HG02571 (cell line): ENCODE measurements around the gene STS.

Experiments used
- ATAC-seq: cut with Tn5 transposase; IDR thresholded peaks from one replicate; pipeline ENCODE4 v1.9.1; 2021; ENCODE audit warnings: mild to moderate bottlenecking, moderate library complexity; ENCODE audit not compliant: unreplicated experiment

Gene STS

GRCh38 chrX:7134981-7135380 lies 12.5 kb upstream of the STS start:
- no peak for ATAC-seq

GRCh38 chrX:7139202-7140081 lies 8.1 kb upstream of the STS start:
- ATAC-seq, result no peak

DNA sequence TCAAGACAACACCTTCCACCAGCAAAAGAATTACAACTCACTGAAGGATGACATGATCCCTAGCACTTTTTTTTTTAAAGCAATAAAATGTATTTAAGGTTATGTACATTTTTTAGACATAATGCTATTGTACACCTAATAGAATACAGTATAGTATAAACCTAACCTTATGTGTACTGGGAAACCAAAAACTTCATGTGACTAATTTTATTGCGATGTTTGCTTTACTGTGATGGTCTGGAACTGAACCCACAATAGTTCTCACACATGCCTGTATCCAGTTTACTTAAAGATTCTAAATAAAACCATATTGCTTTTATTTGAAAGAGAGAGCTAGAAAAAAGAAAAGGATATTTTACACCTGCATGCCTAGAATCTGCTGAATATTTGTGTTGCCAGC lies 4.4 kb upstream of the STS start:
- no peak for ATAC-seq

DNA sequence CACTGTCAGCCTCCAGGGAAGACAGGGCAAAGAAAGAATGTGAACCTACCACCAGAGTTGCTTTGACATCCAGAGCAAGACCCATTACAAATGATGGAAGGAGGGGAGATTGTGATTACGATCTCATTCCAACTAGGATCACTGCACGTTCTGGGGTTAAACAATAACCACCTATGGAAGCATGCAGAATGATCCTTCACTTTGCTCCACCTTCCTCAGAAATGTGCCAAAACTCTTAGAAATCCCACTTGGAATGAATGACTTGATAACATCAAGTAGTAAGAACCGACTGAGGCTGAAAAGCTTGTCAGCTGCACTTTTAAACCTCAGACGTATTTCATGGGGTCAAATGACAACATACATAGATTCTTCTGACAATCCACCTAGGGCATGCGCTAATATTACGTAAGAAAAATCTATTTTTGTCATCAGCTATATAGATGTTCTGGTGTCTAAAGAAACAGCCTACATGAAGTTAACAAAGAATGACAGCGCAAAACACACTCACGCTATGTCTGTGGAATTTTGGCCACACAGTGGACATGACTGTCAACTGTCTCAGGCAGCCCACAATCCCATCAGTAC lies 3.5 kb upstream of the STS start:
- ATAC-seq, result no peak

GRCh38 chrX:7145454-7145853 lies 2.1 kb upstream of the STS start:
- no peak for ATAC-seq

DNA sequence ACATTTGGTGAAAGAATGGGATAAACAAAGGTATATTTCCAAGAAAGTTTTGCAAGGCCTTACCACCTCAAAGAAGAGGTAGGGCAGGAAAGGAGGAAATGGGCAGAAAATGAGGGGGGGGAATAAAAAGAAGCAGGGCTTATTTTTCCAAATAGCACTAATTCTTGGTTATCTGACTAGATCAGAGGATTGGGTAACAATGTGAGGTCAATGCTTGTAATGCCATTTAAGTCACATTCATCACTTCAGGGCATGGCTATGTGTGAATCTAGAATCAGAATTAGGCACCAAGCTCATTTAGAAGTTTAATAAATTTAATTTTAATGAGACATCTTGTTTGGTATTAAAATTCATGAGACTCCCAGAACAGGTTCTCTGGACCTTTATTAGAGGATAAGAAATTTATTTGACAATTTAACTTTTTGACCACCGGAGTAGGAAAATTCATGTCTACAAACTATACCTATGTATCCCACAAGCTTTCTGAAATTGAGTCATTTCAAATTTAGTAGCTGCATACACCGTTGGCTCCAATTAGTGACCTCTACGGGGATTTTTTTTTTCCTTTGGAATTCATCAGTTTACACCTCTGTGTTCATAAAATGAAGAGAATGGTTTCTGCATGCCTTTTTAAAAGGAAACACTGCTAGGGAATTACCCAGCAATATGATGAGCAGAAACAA lies 1.4 kb upstream of the STS start:
- ATAC-seq, result no peak

- peak; percentile 5 for ATAC-seq
Observed at GRCh38 chrX:7146703-7147412, 654 bp upstream of the STS start.

- ATAC-seq, result peak; percentile 77
Observed at GRCh38 chrX:7147978-7148854, 704 bp downstream of the STS start, which contains the start of gene PUDP. Gene PUDP, minus strand, starts transcription at chrX:7148153. Its CDS starts 40 bp downstream, at chrX:7148113.

DNA sequence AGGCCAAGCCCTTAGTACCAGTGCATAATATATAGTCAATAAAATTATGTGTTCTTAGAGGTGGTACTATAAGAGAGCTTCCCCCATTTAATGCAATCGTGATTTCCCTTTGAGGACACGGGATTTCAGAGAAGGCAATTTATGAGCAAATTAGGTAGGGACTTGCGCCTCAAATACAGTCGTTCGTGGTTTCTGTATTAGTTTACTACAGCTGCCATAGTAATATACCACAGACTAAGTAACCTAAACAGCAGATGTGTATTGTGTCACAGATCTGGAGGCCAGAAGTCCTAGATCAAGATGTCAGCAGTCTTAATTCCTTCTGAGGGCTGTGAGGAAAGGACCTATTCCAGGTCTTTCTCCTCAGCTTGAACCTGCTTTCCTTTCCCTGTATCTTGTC lies 1.9 kb downstream of the STS start:
- no peak for ATAC-seq

- ATAC-seq, result no peak
Observed at GRCh38 chrX:7153231-7153630, 5.7 kb downstream of the STS start.

DNA sequence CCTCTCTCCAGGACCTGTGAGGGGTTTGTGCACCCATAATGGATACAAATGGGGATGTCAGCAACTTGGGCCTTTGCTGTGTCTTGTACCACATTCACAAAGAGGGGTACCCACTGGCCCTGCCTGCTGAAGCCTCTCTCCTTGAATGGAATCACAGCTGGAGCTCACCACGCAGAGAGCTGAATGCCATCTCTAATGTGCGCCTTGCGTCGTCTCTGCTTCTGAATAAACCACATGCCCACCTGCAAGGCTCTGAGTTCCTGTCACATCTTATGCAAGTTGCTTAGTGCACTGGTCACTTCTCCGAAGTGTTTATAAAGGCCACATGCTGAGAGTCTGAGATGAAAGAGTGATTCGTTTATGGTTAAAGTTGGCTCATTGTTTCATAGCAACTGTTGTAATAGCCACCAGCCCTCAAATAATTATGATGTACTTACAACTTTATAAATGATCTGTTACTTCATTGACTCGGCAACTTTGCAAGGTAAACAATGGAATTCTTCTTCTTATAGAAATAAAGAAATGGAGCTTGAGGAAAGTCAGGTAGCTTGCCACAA lies 6.6 kb downstream of the STS start:
- ATAC-seq, result no peak

DNA sequence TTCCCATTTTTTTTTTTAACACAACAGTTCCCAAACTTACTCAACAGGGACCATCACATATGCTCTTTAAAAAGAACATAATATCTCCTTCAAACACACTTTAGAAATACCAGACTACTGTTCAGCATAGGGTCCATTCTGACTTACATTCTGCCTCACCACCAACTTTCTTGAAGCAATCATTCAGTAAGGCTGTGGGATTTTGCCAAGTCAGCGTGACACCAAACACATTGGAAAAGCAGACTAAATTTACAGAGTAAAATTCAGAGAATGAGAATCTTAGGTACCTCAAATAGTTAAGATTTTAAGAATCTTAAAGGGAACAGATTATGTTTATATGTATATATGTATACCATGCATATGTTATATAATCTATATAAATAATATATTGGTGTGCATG lies 7.7 kb downstream of the STS start:
- no peak for ATAC-seq

DNA sequence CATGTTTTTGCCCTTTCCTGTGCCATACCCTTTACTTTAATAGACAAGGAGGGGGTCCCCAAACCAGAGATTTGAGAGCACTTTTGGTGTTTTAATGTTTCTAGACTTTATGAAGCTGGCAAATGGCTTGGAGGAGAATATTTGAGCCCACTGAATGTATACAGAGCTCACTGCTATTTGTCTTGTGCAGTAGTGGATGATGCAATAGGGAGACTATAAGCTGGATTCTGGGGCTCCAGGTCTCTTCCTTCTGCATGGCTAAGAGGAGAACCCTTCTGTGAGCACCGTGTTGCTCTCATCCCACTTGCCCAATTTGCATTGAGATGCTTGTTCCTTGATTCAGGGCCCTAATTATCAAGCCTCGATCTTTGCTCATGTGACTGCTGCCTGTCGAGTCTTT lies 9.4 kb downstream of the STS start:
- ATAC-seq, result no peak

GRCh38 chrX:7158468-7158990 lies 11.0 kb downstream of the STS start:
- no peak for ATAC-seq

DNA sequence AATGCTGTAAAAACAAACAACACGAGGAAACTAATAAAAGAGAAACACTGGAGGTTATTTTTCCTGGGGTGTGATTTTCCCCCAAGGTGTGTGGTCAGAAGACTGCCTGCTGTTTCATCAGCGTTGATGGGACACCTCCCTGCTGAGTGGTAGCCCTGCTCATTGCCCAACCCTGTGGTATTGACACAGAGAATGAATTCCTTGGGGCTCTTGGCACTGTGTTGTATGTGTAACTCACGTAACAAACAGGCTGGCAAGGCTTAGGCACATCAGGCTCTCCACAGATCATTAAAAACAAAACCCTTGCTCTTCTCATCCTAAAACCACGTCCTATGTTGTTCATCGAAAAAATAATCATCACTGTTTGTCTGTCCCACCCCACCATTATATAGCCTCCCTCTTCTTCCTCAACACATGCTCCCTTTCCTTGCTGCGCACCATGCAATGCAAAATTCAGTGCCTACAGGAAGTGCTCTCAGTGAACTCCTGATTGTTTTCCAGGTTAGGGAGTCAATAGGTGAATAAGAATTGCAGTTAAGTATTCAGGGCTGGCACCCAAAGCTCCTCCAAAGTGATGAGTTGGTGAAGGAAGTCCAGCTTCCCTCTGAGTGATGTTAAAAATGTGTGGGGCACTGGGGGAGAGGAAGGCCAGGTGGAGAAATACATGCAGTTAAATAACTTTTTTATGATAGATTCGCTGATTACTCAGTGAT lies 11.8 kb downstream of the STS start:
- no peak for ATAC-seq

DNA sequence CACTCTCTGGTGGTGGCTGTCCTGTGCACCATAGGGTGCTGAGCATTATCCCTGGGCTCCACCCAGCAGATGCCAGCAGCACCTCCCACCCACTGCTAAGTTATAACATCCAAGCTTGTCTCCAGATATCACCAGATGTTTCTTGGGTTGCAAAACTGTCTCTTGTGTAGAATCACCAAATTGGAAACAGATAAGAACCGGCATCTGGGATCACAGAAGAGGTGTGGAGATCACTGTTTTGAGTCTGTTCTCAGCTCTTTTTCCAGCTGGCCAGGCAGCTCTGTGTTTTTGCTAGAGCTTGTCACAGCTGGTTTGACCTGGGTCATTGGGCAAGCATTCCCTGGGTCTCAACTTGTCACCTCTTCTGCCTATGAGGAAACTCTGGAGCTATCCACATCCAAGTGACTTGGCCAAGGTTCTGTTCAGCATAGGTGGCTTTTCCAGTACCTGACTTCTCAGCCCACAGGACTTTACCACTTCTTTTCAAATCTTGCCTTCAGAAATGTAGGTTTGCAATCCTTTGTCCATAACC lies 15.7 kb downstream of the STS start:
- ATAC-seq, result no peak

DNA sequence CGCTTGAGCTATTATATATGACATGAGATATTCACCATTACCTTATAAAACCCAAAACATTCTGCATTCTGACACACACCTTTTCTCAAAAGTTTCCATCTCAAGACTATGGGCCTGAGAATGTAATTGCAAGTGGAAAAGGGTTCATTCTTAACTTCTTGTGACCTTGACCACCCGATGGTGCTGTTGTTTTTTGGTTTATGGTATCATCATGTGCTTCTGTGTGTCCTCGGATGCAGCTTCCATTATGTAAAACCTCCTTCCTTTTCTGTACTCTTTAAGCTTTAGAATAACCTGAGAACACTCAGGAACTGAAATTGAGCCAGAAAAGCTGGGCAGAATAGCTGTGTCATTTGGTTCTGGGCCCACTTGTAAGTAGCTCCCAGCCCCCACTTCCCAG lies 16.7 kb downstream of the STS start:
- peak; percentile 66 for ATAC-seq

DNA sequence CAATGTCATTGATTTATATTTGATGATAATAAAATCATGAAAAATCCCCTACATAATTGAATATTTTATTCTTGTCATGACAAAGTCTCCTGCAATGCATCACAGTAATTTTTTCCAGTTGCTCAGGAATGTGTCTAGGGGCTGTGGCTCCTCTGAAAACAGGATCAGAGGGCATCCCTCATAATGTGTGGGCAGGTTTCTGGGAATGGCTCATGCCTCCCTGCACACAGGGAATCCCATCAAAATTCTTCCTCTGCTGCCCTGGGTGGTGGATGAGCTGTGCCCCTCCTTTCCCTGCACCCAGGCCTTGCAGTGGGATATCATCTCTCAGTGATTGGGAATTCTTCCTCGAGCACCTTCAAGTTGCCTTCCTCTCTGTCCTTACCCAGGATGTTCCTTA lies 20.9 kb downstream of the STS start:
- no peak for ATAC-seq

DNA sequence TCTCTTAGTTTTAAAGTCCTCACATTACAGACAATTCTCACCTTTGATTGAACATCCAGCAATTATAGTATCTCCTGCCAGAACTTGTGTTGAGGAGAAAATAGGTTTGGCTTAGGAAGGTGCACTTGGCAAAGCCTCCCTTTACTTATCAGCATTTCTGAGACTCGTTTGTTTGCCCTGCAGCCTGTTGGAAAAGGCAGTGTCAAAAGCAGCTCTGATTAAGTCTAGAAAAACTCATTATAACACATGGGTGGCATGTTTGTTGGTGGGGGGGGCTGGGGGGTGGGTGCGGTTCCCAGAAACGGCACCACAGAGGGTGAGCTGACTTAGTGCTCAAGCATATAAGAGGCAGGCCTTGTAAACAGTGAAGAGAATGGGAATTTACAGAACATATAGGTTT lies 22.1 kb downstream of the STS start:
- ATAC-seq, result no peak
